NCI-H226 (cell line): Measurements from ENCODE around the gene ACSS2.

ENCODE experiments used
- DNase-seq: peaks from one replicate; pipeline ENCODE4 v3.0.0-alpha.2; 2015

ACSS2 gene

DNA sequence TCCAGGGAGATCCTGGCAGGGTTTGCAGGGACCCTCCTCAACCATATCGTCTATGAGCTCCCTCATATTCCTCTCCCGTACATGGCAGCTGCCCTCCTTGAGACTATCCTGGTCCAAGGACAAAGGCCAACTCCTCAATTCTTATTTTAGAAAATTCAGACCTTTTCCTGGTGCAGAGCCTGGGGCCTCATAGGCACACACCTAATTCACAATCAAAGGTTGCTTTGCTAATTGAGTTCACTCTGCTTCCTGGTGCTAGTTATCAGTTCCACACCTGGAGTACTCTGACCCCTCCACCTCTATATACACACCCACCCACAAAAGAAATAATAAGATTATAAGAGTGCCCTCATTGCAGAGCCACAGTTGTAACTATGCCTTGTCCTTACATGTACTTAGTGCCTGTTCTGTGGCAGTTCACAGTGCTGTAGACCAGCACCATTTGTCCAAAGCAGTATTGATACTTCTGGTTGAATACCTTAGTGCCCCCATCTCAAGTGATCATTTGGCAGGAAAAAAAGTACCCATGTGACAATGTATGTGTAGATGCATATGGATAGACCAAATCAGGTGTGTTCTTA lies 40.5 kb downstream of the ACSS2 start:
- no peak for DNase-seq

DNA sequence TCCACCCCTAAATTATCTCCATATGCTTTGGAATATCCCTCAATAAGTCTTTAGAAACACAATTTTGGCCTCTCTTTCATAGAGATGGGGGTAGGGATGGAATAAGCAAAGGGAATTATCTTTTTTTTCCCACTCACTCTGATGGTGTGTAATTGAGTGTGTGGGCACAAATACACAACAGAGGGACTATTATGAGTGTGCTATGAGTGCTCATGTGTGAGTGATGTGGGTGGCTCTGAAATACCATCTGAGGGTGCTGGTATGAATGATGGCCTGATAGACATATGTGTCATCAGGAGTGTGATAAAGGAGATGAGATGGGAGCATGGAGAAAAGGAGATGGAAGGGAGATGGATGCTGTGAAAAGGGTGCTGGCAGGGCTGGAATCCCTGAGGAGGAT lies 43.6 kb downstream of the ACSS2 start:
- DNase-seq = no peak

DNA sequence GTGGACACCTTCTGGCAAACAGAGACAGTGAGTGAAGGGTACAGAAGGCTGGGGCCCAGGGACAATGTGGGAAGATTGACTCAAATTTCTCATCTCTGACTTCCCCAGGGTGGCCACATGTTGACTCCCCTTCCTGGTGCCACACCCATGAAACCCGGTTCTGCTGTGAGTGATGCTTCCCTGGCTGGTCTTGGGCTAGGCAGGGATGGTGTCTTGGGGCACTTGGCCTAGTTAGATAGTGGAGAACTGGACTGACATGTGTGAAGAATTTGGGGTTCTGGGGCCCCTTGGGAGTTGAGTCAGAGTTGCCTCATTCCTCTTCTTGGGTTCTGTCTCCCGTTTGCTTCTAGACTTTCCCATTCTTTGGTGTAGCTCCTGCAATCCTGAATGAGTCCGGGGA lies 45.0 kb downstream of the ACSS2 start:
- no peak for DNase-seq

DNA sequence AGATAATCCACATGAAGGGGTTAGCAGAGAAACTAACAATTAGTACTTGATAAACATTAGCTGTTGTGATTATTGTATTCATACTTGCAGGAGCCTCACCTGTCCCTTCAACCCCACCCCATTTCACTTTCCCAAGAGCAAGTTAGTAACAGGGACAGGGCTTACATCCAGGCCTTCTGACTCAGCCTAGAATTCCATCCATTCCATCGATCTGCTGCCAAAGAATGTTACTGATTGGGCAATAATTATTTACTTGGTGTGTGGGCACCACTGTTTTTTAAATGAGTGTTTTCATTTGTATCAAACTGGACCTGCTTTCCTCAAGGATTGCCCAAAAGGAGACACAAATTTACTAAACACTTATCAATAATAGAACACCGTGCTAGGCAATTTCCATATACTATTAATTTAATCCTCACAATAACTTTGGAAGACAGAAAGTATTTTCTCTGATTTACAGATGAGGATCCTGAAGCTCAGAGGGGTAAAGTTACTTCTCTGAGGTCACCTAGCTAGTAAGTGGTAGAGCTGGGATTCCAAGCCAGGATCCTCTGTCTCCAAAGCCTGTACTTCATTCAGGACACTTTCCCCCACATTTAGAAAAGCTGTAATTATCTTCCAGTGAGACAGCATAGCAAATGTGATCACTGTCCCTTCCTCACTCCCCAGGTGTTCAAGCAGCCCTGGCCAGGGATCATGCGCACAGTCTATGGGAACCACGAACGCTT lies 46.4 kb downstream of the ACSS2 start:
- DNase-seq = peak; percentile 80

DNA sequence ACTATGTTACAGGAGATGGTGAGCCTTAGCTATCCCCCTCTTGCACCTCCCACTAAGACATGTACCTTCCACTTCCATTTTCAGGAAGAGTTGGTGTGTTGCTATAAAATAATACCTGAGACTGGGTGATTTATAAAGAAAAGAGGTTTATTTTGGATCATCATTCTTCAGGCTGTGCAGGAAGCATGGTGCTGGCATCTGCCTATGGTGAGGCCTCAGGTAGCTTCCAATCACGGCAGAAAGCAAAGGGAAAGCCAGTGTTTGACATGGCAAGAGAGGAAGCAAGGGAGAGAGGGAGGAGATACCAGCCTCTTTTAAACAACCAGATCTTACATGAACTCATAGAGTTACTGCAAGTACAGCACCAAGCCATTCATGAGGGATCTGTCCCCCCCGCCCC lies 47.0 kb downstream of the ACSS2 start:
- DNase-seq = no peak

DNA sequence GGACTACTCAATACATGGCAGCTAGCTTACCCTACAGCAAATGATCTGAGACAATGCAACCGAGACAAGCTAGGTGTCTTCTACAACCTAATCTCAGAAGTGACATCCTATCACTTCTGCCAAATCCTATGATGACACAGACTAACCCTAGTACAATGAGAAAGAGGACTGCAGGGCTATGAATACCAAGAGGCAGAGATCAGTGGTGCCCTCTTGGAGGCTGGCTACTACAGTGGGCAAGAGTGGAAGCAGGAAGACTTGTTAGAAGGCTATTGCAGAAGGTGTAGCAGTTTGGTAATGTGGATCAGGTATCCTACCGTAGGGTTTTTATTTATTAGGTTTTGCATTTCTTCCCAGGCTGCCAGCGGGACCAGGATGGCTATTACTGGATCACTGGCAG lies 48.9 kb downstream of the ACSS2 start:
- DNase-seq = no peak

DNA sequence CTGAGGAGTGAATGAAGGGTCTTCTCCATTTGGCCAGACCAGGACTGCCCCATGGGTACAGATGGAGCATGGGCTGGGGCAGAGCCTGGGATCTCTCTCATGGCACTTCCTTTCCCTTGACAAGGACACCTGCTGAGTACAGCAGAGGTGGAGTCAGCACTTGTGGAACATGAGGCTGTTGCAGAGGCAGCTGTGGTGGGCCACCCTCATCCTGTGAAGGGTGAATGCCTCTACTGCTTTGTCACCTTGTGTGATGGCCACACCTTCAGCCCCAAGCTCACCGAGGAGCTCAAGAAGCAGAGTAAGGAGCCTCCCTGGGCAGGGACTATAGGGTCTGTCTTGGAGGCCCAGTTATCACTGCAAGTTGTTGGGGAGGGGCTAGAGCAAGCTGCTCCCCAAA lies 49.6 kb downstream of the ACSS2 start:
- no peak for DNase-seq

DNA sequence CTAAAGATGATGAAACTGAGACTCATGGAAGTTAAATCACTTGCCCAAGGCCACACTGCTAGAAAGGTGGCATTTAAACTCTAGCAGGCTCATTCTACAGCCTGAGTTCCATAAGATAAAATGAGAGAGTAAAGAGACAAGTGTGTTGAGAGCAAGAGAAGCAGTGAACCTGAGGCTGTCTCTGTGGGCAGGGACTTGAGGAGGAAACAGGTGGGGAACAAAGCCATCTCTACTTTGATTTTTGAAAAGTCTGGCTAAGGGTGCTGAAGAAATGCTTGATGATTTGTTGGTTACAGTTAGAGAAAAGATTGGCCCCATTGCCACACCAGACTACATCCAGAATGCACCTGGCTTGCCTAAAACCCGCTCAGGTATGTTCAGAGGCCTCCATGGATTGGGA lies 50.2 kb downstream of the ACSS2 start:
- no peak for DNase-seq

DNA sequence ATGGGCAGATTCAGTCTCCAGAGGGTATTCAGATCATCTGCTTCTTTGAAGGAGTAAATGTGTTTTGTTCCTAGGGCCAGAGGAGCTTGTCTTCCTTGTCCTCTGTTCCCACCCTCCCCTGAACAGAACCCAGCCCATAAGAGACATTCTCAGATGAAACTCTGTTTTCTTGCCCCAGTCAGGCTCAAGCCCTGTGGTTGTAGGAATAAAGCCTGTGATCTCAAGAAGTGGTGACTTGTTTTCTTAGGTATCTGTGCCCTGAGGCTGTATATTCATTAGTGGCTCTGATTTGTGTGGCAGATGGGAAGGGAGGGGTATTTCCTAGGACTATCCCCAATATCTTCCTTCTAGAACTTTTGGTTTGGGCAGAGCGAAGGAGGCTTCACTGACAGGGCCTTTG lies 51.3 kb downstream of the ACSS2 start:
- no peak for DNase-seq

DNA sequence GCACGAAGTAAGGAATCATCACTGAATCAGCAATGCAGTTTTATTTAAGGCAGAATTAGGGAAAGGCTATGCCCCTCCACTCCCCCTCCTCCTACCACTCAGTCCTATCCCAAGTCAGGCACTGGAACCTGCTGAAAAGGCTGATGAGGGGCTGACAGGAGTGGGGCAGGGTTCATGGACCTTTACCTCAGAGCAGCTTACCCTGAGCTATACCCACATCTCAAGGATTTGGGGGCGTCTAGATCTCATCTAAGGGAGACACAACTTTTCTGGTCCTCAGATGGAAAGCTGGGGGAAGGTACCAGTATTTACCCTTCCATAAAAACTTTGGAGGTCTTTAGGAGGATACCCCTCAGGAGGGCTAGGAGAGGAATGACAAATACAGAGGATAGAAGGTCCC lies 52.0 kb downstream of the ACSS2 start:
- DNase-seq = no peak

DNA sequence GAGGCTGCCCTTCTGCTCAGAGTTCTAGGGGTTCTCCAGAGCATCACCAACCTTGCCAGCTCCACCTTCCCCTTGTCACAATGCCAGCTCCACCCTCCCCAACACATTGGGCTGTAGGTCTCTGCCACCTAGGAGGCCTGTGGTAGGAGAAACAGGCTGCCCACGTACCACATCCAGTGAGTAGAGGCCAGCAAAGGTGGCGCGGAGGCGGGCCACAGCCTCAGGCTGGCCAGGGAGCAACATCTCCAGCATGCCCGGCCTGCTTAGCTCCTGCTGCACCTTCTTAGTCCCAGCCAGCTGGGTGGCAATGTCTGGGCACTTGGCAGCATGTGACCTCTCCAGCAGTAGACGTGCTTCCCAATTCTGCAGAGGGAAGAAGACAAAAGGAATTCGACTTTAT lies 55.4 kb downstream of the ACSS2 start:
- DNase-seq = no peak

DNA sequence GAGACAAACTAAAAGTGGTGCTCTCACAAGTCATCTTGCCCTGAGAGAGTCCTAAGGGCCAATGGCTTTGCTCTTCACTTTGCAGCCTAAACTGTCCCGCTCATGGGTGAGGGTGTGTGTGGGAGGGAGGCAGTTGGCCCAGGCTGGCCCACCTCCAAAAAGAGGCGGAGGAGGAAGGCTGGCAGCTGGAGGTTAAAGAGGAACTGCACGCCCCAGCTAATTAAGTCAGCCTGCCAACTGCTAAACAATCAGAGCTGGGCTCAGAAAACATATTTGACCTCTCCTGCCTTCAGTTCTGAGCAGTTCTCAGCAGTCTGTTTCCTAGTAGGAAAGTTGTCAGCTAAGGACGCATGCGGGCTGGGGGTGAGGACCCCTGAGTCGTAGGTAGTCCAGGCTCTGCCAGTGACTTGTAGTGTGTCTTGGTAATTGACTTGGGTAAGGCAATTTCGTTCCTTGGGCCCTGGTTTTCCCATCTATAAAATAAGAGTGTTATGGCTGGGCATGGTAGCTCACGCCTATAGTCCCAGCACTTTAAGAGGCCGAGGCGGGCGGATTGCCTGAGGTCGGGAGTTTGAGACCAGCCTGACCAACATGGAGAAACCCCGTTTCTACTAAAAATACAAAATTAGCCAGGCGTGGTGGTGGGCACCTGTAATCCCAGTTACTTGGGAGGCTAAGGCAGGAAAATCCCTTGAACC lies 62.2 kb downstream of the ACSS2 start:
- no peak for DNase-seq

DNA sequence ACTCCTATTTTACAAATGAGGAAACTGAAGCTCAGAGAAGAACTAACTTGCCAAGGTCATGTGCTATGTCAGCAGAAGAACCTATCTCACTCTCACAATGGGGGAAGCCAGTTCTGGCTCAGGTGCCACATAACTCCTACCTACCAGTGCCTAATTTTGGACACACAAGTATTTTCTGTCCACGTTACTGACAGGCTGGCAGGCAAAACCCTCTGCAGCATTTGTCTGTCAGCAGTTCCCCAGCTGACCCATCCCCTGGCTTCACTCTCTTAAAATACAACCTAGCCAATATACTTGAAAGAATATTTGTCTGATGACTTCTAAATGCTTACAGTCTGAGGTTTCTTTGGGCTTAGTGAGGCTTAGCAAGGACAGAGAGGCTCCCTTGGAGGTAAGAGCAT lies 63.7 kb downstream of the ACSS2 start:
- DNase-seq = no peak

DNA sequence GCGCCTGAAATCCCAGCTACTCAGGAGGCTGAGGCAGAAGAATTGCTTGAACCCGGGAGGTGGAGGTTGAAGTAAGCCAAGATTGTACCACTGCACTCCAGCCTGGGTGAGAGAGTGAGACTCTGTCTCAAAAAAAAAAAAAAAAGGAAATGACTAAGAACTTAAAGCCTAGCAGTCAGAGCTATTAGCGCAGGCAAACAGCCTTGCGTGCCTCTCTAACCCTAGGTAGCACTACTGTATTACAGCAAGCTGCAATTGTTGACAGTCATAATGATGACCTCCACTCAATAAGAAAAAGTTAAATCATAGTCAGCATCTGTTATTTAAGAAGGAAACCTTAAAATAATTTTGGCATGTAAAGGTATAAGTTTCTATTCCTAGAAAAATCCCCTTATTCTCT lies 64.8 kb downstream of the ACSS2 start:
- no peak for DNase-seq

DNA sequence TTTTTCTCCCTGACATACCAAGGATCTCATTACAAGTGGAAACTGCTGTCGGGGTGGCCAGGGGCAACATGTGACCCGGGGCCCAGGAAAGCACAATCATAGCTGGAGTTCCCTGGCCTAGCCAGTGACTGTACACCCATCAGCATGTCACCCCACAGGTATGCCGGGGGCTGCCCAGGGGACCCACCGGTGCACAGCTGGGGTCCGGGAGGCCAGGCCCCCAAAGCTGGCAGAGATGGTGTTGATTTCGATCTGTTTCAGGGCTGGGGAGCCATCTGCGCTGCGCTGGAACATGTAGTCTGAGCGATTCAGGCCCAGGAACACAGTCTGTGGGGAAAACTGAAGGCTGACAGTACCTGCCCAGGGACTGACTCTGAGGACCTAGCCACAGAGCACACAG lies 65.9 kb downstream of the ACSS2 start:
- DNase-seq = no peak

DNA sequence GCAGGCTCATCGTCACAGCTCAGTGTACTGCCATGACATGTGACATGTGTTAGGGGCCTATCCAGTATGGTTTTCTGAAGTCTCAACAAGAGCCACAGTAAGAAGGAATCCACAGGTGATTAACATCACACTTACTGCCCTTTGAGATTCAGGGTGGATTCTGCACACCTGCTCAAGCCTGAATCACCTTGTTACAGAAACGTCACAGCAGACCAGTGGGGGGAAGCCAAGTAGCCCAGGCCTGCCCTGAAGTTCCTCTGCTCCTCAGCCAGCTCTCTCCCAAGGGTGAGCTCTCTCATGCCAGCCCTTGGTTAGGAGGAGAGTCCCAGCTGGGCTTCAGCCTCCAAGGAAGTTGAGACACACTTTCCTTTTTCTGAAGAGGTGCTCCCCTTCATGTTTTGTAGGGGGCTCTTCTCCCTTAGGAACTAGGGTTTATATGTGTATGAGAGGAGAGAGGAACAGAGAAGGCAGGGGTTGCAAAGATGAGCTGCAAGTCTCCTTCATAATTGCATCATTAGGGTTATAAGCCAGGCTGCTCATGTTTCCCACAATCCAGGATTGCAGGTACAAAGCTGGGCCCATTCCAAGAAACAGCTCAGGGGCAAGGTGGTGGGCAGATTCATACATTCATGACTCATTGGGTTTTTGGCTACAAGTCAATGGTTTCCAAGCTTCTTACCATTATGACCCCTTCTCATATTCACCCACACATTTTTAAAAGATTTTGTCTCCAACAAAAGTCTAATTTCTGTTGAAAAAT lies 67.6 kb downstream of the ACSS2 start:
- peak; percentile 65 for DNase-seq

DNA sequence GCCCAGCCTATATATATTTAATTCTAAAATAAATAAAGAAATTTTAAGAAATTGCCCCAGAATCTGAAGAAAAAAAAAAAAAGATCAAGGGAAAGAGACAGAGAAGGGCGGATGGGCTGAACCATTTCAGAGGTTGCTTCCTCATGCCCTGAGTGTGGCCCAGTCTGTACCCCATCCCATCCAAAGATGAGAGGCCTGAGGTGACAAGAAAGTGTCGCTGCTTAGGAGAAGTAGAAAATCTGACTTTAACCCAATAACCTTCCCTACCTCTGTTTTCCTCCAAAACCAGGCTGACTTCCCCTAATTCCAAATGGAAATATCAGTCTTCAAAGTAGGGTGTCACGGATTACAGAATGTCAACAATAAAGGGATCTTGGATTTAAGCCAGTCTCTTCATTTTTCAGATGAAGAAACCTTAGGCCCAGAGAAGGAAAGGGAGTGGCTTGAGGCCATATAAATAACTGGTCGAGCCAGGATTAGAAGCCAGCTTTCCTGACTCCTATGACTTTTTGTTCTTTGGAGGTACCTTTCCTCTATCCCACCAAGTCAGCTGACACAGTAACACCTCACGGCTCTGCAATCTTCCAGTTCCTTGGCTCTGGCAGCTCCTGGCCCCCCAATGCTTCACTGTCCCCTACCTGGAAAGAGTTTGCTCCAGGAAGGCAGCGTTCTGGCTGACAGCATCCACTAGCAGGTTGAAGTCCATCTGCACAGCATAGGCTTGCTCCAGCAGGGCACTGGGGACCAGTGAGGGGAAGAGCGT lies 69.1 kb downstream of the ACSS2 start:
- no peak for DNase-seq

DNA sequence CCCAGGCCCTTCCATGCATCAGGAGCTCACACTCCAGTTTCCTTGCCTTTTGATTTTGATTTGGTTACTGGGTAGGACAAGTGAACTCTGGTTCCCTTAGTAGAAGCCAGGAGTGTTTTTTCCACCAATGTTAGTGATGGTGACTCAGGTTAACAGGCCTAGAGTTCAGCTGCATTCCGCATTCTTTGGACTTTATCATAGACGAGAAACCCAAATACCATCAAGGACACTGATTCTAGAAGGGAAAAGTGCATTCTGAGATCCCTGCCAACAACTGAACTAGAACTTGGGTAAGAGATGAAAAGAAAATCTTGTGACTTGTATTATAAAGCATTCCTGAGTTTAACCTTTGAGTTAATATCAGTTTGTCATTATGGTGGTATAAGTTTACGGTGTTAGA lies 70.2 kb downstream of the ACSS2 start:
- DNase-seq = no peak

DNA sequence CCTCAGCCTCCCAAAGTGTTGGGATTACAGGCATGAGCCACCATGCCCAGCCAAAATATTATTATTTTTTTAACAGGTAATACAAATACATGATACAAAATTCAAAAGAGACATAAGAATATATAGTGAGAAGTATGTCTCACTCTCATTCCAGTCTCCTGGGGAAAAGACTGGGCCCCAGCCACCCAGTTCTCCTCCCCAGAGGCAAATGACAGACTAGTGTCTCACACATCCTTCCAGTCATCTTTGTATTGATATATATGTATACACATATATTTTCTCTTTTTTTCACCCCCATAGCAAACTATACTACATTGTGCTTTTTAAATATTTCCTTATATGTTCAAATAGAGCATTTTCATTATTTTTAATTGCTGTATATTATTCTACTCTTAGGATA lies 70.9 kb downstream of the ACSS2 start:
- DNase-seq = no peak

DNA sequence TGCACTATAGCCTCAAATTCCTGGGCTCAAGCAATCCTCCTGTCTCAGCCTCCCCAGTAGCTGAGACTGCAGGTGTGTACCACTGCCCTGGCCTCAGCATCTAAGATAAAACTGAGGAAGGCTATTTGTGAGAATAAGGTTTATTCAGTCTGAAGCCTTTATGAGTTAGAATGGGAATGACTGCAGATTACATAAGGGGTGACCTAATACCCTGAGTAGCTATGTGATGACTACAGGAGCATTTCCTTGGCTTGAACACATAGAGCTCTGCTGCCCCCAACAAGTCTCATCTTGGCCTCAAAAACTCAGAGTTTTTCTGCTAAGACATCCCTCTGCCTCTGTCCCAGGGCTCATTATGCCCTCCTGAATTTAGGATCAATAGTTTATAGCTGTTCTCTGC lies 71.6 kb downstream of the ACSS2 start:
- DNase-seq = peak; percentile 76

DNA sequence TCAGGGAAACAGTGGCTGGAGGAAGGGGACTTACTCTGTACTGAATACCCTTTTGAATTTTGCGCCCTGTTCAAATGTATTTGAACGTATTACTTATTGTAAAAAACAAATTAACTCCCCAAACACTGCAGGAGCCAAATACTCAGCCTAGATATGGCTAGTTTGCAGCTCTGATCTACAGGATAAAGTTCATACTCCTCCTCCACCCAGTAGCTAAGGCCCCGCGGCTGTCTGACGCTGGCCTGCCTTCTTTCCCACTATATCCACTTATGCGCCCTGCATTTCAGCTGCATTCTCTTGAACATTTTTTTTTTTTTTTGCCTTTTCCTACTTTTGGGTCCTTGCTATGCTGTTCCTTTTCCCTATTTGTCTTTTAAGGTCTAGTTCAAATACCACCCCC lies 72.7 kb downstream of the ACSS2 start:
- DNase-seq = no peak

DNA sequence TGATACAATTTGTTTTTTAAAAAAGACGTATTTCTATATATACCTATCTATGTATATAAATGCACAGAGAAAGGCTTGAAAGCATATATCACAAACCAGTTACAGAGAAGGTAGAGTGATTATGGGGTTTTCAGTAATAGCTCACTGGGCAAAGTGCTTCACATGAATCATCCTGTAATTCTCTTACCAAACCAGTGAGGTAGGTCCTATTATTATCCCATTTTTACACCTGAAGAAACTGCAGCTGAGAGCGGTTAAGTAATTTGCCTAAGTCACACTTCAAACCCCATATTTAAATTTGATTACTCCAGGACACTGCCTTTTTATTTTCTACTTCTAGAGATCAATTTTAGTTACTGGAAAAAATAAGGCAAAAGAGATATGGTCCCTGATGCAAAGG lies 74.8 kb downstream of the ACSS2 start:
- DNase-seq = no peak

DNA sequence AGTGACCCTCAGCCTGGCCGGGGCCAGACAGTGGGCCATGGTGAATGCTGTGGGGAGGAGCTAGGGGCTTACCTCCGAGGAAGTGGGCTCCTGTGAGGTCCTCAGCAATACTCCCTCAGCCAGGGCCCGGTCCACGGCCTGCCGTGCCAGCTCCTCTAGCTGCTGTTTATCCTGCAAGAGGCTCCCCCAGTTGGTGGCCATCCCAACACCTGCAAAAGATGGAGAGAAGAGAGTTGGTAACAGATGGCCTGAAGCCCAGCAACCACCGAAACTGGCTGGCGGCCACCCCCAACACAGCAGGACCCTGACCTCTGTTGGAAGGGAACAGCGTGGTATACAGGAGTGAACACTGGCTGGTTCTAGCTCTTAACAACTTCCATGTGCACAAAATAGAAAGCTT lies 75.2 kb downstream of the ACSS2 start:
- DNase-seq = no peak
